Renal cortical epithelial cell (primary cell): ENCODE results near the gene STARD9. TPM values are rescaled to one million over a fixed set of nuclear protein-coding genes. Genes with fewer than 3 reads are reported as not detected.
"Not testable (repeated sequence)": the region's sequence is repeated elsewhere in the genome, so short reads cannot be mapped to it uniquely, and the experiment has no call there.

Experiments
- DNase-seq: peaks from one replicate; pipeline ENCODE4 v3.0.0-alpha.2; 2011; ENCODE audit warnings: low read depth
- total RNA-seq: library from RNA; depleted of rRNA; stranded (reverse); fragments of >200 nt; gene quantifications from 2 replicates; pipeline ENCODE4 v1.2.3, GENCODE V29; 2014

STARD9 gene
- total RNA-seq, result 2.1 and 11.3 TPM in 2 replicates

GRCh38 chr15:42575188-42576039 lies at the start of gene STARD9:
Gene STARD9, plus strand, starts transcription at chr15:42575606. Its CDS starts 110 bp downstream, at chr15:42575716.
- DNase-seq, result peak; percentile 92

DNA sequence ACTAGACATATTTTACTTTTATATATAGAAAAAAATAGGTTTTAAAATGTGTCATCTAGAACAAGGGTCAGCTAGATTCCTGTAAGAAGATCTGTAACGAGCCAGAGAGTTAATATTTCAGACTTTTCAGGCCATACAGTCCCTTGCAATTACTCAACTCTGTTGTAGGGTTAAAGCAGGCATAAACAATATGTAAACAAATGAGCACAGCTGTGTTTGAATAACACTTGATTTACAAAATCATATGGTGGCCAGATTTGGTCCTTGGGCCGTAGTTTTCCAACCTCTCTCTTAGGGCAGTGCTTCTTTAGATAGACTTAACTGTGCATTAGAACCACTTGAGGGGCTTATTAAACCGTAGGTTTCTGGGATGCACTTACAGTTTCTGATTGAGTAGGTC lies 46.4 kb upstream of the STARD9 start:
- DNase-seq, result no peak

GRCh38 chr15:42533246-42533645 lies 42.2 kb upstream of the STARD9 start:
- no peak for DNase-seq

DNA sequence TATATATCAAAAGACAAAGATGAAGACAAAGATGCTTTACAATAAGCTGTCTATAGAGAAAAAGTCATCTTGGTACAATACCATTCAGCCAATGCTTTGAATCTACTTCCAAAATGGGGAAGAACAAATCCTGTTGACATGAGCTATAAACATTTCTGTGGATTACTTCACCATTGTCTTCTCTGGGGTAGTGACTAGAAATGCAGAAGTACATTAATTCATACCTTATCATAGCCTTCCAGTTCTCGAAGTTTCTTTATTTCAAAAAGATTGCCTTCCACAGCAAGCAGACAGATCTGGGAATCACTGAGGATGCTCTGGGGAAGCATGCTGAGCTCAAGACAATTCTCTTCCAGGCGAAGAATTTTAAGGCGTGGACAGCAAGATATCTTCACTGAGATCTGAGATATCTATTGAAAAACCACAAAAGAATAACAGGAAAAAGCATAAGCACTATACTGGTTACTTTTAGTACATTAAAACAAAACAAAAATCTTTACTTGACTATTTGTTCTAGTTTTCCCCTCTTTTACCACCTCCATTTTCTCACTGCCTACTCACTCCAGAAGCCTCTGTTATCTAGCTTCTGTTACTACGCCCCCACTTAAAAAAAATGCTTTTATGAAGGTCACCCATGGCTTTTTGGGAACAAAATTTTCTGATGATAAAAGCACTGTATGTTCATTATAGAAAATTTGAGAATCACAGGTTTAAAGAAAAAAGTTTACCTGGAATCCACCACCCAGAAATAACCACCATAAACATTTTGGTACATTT lies 30.4 kb upstream of the STARD9 start:
- DNase-seq, result no peak

DNA sequence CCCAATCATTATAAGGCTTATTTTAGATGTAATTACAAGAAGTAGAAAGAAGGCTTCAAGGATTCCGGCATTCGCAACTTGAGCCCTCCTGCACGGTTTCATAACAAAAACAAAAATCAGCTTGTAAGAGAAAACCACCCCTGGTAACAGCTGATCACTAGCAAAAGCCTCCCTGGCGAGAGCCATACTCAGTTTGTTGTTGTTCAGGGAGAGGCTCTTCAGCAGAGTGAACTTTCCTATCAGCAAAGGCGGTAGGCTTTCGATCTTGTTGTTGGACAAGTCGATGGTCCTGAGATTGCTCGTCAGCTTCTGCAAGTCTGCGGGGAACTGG lies 27.5 kb upstream of the STARD9 start:
- no peak for DNase-seq

- peak; percentile 58 for DNase-seq
These were observed 27.0 kb upstream of the STARD9 start, which contains the start of the genes HAUS2 and LRRC57 for GRCh38 chr15:42548249-42549031. Gene HAUS2, plus strand, starts transcription at chr15:42548838. Its CDS starts 35 bp downstream, at chr15:42548873. Gene LRRC57, minus strand, starts transcription at chr15:42548793. Its CDS starts 359 bp downstream, at chr15:42548434.

DNA sequence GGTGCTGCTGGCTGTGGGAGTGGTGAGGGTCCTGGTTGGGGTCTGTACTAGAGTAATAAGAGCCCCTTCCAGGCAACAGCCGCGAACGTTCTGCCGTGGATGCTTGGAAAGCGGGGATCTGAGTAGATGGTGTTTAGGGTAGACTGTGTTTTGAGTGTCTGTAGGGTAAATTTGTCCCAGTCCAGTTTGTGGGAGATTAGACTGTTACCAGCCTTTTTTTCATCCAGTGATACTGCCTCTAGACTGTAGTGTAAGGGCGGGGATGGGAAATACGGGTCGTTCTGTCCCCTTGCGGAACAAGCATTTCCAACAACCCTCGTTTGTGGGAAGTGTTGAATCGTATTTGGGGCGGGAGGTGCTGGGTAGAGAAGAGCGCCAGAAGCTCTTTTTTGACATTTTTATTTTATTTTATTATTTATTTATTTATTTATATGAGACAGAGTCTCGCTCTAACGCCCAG lies 26.3 kb upstream of the STARD9 start:
- DNase-seq, result peak; percentile 13

GRCh38 chr15:42549741-42550392 lies 25.5 kb upstream of the STARD9 start:
- no peak for DNase-seq

DNA sequence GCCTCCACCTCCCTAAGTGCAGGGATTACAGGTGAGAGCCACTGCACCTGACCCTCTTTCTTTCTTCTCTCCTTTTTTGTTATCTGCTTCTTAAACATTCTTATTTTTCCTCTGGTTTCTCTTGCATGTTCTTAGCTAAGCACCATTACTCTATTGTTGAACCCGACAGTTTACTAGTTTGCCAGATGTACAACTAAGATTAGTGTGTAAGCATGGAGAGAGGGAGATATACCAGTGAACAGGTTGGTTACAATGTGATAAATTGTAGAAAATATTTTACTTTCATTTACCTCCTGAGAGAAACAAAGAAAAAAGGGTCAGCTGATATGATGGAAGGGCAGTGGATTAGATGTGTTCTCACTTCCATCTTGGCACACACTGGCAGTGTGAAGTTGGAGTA lies 21.9 kb upstream of the STARD9 start:
- no peak for DNase-seq

DNA sequence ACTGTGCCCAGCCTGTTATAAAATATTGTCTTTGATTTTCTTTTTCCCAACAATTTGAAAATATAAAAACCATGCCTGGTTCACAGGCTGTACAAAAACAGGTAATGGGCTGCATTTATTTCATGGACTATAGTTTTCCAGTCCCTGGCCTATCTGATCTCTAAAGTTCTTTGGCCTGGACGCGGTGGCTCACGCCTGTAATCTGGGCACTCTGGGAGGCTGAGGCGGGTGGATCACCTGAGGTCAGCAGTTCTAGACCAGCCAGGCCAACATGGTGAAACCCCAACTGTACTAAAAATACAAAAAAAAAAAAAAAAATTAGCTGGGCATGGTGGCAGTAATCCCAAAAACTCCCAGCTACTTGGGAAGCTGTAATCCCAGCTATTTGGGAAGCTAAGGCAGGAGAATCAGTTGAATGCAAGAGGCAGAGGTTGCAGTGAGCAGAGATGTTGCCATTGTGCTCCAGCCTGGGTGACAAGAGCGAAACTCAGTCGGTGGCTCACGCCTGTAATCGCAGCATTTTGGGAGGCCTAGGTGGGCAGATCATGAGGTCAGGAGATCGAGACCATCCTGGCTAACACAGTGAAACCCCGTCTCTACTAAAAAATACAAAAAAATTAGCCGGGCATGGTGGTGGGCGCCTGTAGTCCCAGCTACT lies 18.7 kb upstream of the STARD9 start:
- not testable (repeated sequence) for DNase-seq

GRCh38 chr15:42558739-42559138 lies 16.7 kb upstream of the STARD9 start:
- no peak for DNase-seq

- DNase-seq, result no peak
These were observed 711 bp downstream of the STARD9 start for GRCh38 chr15:42576040-42576594.

DNA sequence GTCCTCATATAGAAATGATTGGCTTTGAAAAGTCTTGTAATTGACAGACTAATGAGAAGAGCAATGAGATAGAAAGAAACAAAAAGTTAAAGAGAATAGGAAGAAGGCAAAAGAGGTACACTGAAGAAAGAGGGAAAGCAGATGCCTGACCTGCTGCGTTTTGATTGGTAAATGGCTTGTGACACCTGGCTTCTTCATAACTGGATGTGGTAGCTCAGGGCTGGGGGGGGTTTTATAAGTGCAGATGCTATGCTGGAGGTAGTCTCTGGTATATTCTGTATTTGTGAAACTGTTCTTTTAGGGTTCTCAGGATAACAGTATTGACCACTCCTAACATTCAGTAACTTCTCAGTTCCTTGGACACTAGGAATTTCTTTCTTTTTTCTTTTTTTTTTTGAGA lies 1.4 kb downstream of the STARD9 start:
- no peak for DNase-seq

DNA sequence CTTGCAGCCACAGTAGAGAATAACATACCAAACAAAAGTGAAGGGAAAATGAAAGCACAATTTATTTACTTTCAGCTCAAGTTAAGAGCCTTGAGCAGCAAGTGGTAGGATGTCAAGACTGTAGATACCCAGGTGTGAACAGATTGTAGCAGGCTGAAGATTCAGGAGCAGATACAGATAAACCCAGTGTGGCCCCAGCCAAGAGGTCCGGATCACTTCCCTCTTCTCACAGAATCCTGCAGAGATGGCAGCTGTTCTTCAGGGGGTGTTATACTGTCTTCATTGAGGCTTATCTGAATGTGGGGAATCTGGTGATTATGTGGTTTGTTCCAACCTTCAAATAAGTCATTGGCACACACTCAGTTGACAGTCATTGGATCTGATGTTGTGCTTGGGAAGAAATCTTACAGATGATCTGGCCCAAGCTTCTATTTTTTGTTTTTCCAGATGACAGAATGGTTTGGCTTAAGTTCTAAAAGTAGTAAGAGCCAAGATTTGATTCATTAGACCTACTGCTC lies 2.2 kb downstream of the STARD9 start:
- DNase-seq, result no peak

GRCh38 chr15:42578984-42579537 lies 3.7 kb downstream of the STARD9 start:
- no peak for DNase-seq

GRCh38 chr15:42581272-42581730 lies 5.9 kb downstream of the STARD9 start:
- DNase-seq, result peak; percentile 49

GRCh38 chr15:42582569-42583375 lies 7.4 kb downstream of the STARD9 start:
- no peak for DNase-seq

DNA sequence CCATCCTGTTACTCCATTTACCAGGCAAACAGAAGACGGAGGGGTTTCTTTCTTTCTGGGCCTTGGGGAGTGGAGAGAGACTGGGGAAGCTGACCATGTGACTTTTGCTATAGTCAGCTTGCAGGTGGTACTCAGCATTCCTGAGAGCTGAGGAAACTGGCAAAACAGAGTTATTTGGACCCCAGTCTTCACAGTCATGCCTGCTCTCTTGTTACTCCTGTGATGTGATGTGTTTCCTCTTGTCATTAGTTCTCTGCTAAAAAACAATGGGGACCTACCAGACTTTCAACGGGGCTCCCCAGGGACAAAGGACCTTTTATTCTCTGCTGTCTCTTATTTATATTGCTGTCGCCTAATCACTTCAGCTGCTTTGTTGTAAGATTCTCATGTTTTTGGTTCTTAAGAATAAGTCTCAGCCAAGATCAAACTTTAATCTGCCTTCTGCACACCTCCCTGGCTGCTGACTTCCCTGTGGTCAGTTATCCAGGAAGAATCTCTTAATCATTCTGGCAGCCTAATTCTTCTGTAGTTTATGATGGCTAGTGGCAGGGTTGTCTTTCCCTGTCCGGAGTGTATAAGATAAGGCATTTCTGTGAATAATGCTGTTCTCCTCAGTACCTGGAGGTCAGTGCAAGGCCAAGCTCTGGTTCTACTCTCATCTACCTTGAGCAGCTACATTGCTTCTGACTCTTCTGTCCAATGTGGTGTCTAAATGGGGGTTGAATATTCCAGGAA lies 8.8 kb downstream of the STARD9 start:
- no peak for DNase-seq
